ENCODE results near the gene PARP15.

GRCh38 chr3:122626515-122627180 lies 49.2 kb downstream of the PARP15 start:
- TF ChIP-seq, protein P1, sequence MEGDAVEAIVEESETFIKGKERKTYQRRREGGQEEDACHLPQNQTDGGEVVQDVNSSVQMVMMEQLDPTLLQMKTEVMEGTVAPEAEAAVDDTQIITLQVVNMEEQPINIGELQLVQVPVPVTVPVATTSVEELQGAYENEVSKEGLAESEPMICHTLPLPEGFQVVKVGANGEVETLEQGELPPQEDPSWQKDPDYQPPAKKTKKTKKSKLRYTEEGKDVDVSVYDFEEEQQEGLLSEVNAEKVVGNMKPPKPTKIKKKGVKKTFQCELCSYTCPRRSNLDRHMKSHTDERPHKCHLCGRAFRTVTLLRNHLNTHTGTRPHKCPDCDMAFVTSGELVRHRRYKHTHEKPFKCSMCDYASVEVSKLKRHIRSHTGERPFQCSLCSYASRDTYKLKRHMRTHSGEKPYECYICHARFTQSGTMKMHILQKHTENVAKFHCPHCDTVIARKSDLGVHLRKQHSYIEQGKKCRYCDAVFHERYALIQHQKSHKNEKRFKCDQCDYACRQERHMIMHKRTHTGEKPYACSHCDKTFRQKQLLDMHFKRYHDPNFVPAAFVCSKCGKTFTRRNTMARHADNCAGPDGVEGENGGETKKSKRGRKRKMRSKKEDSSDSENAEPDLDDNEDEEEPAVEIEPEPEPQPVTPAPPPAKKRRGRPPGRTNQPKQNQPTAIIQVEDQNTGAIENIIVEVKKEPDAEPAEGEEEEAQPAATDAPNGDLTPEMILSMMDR (conservative IDR thresholded peaks at IDR 0.05; ENCODE audit: low read depth, low read length): no peak
- TF ChIP-seq POLR2A (IDR thresholded peaks at IDR 0.05; ENCODE audit: low read depth, low read length) (no peak), MAZ (IDR thresholded peaks at IDR 0.05; ENCODE audit: borderline replicate concordance, low read depth, low read length) (no peak), CEBPB (IDR thresholded peaks at IDR 0.05; ENCODE audit: low read depth, low read length) (no peak), MAFK (IDR thresholded peaks at IDR 0.05; ENCODE audit: low read depth, low read length) (no peak), CHD1 (IDR thresholded peaks at IDR 0.05; ENCODE audit: low read depth, low read length) (no peak), NFE2L2 (IDR thresholded peaks at IDR 0.05; ENCODE audit: low read depth, low read length) (no peak), RAD21 (IDR thresholded peaks at IDR 0.05; ENCODE audit: low read length) (no peak)
- TF ChIP-seq, protein P2, sequence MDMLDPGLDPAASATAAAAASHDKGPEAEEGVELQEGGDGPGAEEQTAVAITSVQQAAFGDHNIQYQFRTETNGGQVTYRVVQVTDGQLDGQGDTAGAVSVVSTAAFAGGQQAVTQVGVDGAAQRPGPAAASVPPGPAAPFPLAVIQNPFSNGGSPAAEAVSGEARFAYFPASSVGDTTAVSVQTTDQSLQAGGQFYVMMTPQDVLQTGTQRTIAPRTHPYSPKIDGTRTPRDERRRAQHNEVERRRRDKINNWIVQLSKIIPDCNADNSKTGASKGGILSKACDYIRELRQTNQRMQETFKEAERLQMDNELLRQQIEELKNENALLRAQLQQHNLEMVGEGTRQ (IDR thresholded peaks at IDR 0.05; ENCODE audit: low read depth, low read length): no peak
